ENCODE results near the gene PICK1. TPM values are rescaled to one million over a fixed set of nuclear protein-coding genes. Genes with fewer than 3 reads are reported as not detected.

PICK1 gene
- total RNA-seq, 1 donor from 2014 or later = 21.1 TPM

DNA sequence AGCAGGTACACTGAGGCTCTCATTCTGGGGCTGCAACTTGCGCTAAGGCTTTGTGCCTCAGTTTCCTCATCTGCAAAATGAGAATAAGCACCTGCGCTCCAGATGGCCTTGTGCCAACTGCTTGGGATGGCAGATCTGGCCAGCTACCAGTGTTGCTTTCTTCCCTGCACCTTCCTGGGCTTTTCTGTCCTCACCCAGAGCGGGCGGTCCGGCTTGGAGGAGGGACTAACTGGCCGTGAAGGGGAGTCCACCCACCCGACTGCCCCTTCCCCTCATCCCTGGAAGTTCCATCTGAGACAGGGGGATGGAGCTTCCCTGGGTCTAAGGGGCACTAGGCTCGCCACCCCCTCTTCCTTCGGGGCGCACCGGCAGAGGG lies 23.3 kb downstream of the PICK1 start:
- DNase-seq (ENCODE audit: extremely low spot score in 2 of 2) = no peak
- Histone ChIP-seq H3K4me3 (peak overlapping the region; percentile 37 to 65), H3K9me3 (no peaks in the 10 kb centered on the region), H3K4me1 (peaks cover 21% of the 10 kb centered on the region), H3K36me3 (peaks cover 0 to 8% of the 10 kb centered on the region in 2 donors), H3K27me3 (no peaks in the 10 kb centered on the region), H3K27ac (no peak overlapping the region)
- intact Hi-C loops (cut with DNase I) = no loop called here
- TF ChIP-seq POLR2AphosphoS5 (IDR thresholded peaks at IDR 0.05; ENCODE audit: insufficient read depth in 1 of 2, low read depth in 1 of 2) (no peak), CTCF (IDR thresholded peaks at IDR 0.05) (no peak), POLR2A (IDR thresholded peaks at IDR 0.05) (no peak)

DNA sequence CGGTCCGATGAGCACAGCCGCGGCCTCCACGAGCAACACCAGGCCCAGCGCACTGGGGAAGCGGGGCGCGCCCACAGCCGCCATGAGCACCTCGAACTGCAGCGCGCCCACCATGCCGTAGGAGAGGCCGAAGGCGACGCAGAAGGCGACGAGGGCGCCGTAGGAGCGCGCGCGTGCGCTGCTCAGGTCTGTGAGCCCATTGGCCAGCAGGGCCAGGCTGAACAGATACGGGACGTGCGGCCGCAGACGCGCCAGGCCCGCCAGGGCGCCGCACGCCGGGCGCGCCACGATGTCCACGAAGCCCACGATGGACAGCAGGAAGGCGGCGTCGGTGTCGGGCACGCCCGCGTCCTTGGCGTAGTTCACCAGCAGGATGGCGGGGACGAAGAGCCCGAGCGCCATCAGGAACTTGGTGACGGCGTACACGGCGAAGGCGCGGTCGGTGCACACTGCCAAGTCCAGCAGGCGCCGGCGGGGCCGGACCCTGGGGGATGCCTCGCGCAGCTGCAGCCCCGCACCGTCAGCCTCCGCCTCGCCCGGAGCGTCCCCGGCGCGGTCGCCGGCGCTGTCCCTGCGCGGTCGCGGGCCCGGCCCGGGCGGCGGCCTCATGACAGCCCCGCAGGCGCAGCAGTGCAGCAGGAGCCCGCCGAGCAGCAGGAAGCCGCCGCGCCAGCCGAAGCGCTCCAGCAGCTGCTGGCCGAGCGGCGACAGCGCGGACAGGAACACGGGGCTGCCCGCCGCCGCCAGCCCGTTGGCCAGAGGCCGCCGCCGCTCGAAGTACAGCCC lies 23.8 kb downstream of the PICK1 start:
- Histone ChIP-seq H3K36me3 (peaks cover 0 to 2% of the 10 kb centered on the region in 2 donors), H3K4me3 (peak overlapping the region; percentile 37 to 65), H3K9me3 (no peaks in the 10 kb centered on the region), H3K27ac (no peak overlapping the region), H3K27me3 (no peaks in the 10 kb centered on the region), H3K4me1 (peaks cover 21% of the 10 kb centered on the region)
- no peak for DNase-seq (ENCODE audit: extremely low spot score in 2 of 2)
- intact Hi-C loops (cut with DNase I) = no loop called here
- TF ChIP-seq POLR2AphosphoS5 (IDR thresholded peaks at IDR 0.05; ENCODE audit: insufficient read depth in 1 of 2, low read depth in 1 of 2) (no peak), POLR2A (IDR thresholded peaks at IDR 0.05) (no peak), CTCF (IDR thresholded peaks at IDR 0.05) (no peak)

GRCh38 chr22:38081636-38081940 lies 24.4 kb downstream of the PICK1 start:
- DNase-seq (ENCODE audit: extremely low spot score in 2 of 2) = no peak
- H3K27me3 ChIP-seq = no peaks in the 10 kb centered on the region
- no peak overlapping the region for H3K27ac ChIP-seq
- peak overlapping the region; percentile 37 to 65 for H3K4me3 ChIP-seq
- TF ChIP-seq POLR2AphosphoS5 (IDR thresholded peaks at IDR 0.05; ENCODE audit: insufficient read depth in 1 of 2, low read depth in 1 of 2) = no peak
- no peak for TF ChIP-seq POLR2A (IDR thresholded peaks at IDR 0.05)
- TF ChIP-seq CTCF (IDR thresholded peaks at IDR 0.05) = no peak
- H3K4me1 ChIP-seq = peaks cover 21% of the 10 kb centered on the region
- H3K36me3 ChIP-seq = no peaks in the 10 kb centered on the region
- intact Hi-C loops (cut with DNase I) = no loop called here
- no peaks in the 10 kb centered on the region for H3K9me3 ChIP-seq

DNA sequence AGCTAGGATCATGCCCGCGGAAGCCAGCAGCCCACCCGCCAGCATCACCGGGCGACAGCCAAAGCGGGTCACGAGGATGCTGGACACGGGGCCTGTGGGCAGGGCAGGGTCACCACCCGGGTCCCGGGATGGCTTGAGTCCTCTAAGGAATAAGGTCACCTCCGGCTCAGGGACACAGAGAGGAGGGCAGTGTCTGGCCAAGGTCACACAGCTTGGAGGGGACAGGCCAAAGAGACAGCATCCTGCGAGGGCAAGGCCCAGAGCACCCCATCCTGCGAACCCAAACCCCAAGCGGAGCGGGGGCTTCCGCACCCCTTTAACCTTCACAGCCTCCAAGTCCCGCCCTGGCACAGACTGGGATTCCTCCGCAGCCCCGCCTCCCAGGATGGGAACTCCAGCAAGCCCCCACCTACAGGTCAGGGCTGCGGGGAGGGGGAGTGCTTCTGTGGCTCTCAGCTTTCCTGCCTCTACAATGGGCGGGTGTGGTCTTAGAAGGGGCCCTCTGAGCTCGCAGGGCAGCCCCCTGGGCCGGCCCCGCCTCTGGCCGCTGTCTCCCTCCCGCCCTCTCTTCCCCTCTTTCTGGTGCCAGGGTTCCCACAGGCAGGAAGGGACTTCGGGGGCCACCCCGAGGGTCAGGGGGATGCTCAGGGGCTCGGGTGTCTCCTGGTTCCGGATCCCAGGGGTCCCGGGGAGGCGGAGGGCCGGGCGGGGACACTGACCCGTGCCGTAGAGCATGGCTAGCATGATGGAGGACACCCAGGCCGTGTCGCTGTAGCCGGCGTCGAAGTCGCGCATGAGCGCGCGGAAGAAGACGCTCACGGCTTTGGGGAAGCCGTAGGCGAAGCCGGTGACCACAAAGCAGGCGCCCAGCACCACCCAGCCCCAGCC lies 25.0 kb downstream of the PICK1 start:
- Histone ChIP-seq H3K36me3 (no peaks in the 10 kb centered on the region), H3K4me3 (peak overlapping the region; percentile 37 to 65), H3K4me1 (peaks cover 21% of the 10 kb centered on the region), H3K27me3 (no peaks in the 10 kb centered on the region), H3K27ac (no peak overlapping the region), H3K9me3 (no peaks in the 10 kb centered on the region)
- TF ChIP-seq POLR2AphosphoS5 (IDR thresholded peaks at IDR 0.05; ENCODE audit: insufficient read depth in 1 of 2, low read depth in 1 of 2) = no peak
- TF ChIP-seq CTCF (IDR thresholded peaks at IDR 0.05) = no peak
- TF ChIP-seq POLR2A (IDR thresholded peaks at IDR 0.05) = no peak
- intact Hi-C loops (cut with DNase I) = no loop called here
- DNase-seq (ENCODE audit: extremely low spot score in 2 of 2) = no peak

Measured in vagina (tissue), 2 donors.